ENCODE data around the gene CEP20. TPM values are rescaled to one million over a fixed set of nuclear protein-coding genes. Genes with fewer than 3 reads are reported as not detected.

CEP20 gene
- total and polyA plus RNA-seq, 2 of the 8 experiments (the other 6 are each of a cell fraction or from before 2014, with no cell fraction given) = 16.2 to 49.0 TPM

- Histone ChIP-seq H3K9me3 (ENCODE audit: insufficient read depth in 2 of 2, low read depth in 1 of 2, low read length in 1 of 2) (0 out of 4 replicates have a peak, but pooled peaks cover 0 to 4% of the 10 kb centered on the region in 2 experiments), H2BK15ac (ENCODE audit: low read length) (no peak overlapping the region), H3K4me2 (ENCODE audit: insufficient read depth in 1 of 2, low read depth in 2 of 2, low read length in 2 of 2) (no peak overlapping the region), H3K36me3 (ENCODE audit: control insufficient read depth in 2 of 4, insufficient read depth in 4 of 4, low read length in 3 of 4) (no peaks in the 10 kb centered on the region), H4K20me1 (replicated peaks in 1 of 2; ENCODE audit: control insufficient read depth in 1 of 2, insufficient read depth in 2 of 2, low read length in 2 of 2) (no peaks in the 10 kb centered on the region), H3K4me3 (ENCODE audit: extremely low read depth in 1 of 4, insufficient read depth in 2 of 4, low read depth in 3 of 4, low read length in 4 of 4) (no peak overlapping the region), H3K23ac (ENCODE audit: insufficient read length) (no peak overlapping the region), H3K9ac (replicated peaks in 1 of 4; ENCODE audit: extremely low read depth in 1 of 4, low read depth in 3 of 4, low read length in 3 of 4) (no peak overlapping the region), H4K8ac (ENCODE audit: extremely low read depth, insufficient read depth, low read length) (no peak overlapping the region), H2BK12ac (ENCODE audit: low read depth, low read length) (no peak overlapping the region), H3K4ac (replicated peaks; ENCODE audit: insufficient read length, low read depth, low read length) (no peak overlapping the region), H3K4me1 (replicated peaks in 1 of 4; ENCODE audit: control insufficient read depth in 3 of 4, insufficient read depth in 4 of 4, low read length in 3 of 4) (no peaks in the 10 kb centered on the region), H2BK120ac (replicated peaks; ENCODE audit: low read depth, low read length) (no peak overlapping the region), H2BK20ac (ENCODE audit: low read length) (no peak overlapping the region), H2AFZ (ENCODE audit: low read length) (no peak overlapping the region), H3K79me2 (ENCODE audit: control insufficient read depth in 1 of 2, insufficient read depth in 2 of 2, low read length in 2 of 2) (no peaks in the 10 kb centered on the region), H2AK5ac (ENCODE audit: low read depth, low read length) (no peak overlapping the region), H4K91ac (replicated peaks; ENCODE audit: insufficient read length, low read length) (no peak overlapping the region), H3K79me1 (ENCODE audit: low read depth, low read length) (no peaks in the 10 kb centered on the region), H2BK5ac (ENCODE audit: low read depth, low read length) (no peak overlapping the region), H3K18ac (ENCODE audit: extremely low read depth, low read length) (no peak overlapping the region), H3K27ac (ENCODE audit: low read depth, low read length) (no peak overlapping the region), H3K23me2 (ENCODE audit: low read depth, low read length) (no peaks in the 10 kb centered on the region), H3K56ac (replicated peaks; ENCODE audit: insufficient read length, low read depth, low read length) (no peak overlapping the region), H3K27me3 (replicated peaks in 1 of 4; ENCODE audit: control insufficient read depth in 3 of 4, extremely low read depth in 1 of 4, insufficient read depth in 3 of 4, low read length in 3 of 4) (no peaks in the 10 kb centered on the region), H4K5ac (ENCODE audit: insufficient read length, low read depth, low read length) (no peak overlapping the region), H3K14ac (ENCODE audit: insufficient read length) (no peak overlapping the region)
- CTCF ChIA-PET (ENCODE audit: partially characterized antibody) = interaction anchor here (0.7 to 3.9 kb wide), 19 partner anchors 11 to 364 kb away, joined by 3 to 44 read pairs (median 4); no protein-coding TSS in a partner anchor
- 88% methylated on average over 17 of the region's 17 CpGs; no CpG with 5 or more reads in 1 of the 2 experiments for WGBS, 2 experiments (ENCODE audit: extremely low coverage in 1 of 2, insufficient coverage in 1 of 2, insufficient read length in 1 of 2, insufficient replicate concordance in 2 of 2, low coverage in 1 of 2, low lambda C conversion rate in 2 of 2, missing lambda C conversion rate in 1 of 2)
- no peak for TF ChIP-seq KDM5A (IDR thresholded peaks at IDR 0.05; ENCODE audit: low read length)
- no peak for TF ChIP-seq RFX5 (IDR thresholded peaks at IDR 0.05; ENCODE audit: borderline replicate concordance, low read depth, low read length)
- TF ChIP-seq NANOG (IDR thresholded peaks at IDR 0.05; ENCODE audit: insufficient read depth, low read depth, low read length, poor library complexity, severe bottlenecking) = no peak
- no peak for TF ChIP-seq YY1 (IDR thresholded peaks at IDR 0.05; ENCODE audit: low read depth, low read length)
- FAIRE-seq = no peak
- DNase-seq (ENCODE audit: low read depth in 1 of 2, low spot score in 2 of 2) = no peak
- POLR2A ChIA-PET (ENCODE audit: partially characterized antibody) = no interaction called here
Measured at GRCh38 chr16:15822957-15823356, 65.4 kb downstream of the CEP20 start.
